GM12878 (cell line): Measurements from ENCODE around the gene PRKAA1.

Experiments used
- CBX3 ChIP-seq: fragments of 200-600 bp; sonication (generic); IDR thresholded peaks from 2 replicates; pipeline ENCODE4 v1.6.1; 2016; ENCODE audit warnings: low read depth, borderline replicate concordance
- EP300 ChIP-seq, 2 experiments: fragments of 150-350 bp in 1 of 2; IDR thresholded peaks; 2 replicates each; pipeline ENCODE4 v1.6.1; 2011 to 2012; ENCODE audit warnings: low read depth in 2 of 2, low read length in 2 of 2, borderline replicate concordance in 1 of 2, improper control_type of control experiment in 1 of 2, inconsistent platforms in 1 of 2; ENCODE audit not compliant: control insufficient read depth in 1 of 2
- EZH2 ChIP-seq: IDR thresholded peaks from 2 replicates; pipeline ENCODE4 v1.6.1; 2012; ENCODE audit warnings: low read depth, mild to moderate bottlenecking, control low read depth, inconsistent platforms, low read length, borderline replicate concordance; ENCODE audit not compliant: control insufficient read depth
- MYC ChIP-seq: IDR thresholded peaks from 2 replicates; pipeline ENCODE4 v1.6.1; 2011; ENCODE audit warnings: mild to moderate bottlenecking, low read length, moderate library complexity, inconsistent platforms; ENCODE audit not compliant: insufficient read depth, insufficient replicate concordance, insufficient read length, severe bottlenecking
- NFYB ChIP-seq: IDR thresholded peaks from 2 replicates; pipeline ENCODE4 v1.6.1; 2011; ENCODE audit warnings: low read depth, mild to moderate bottlenecking, low read length, improper control_type of control experiment, moderate library complexity; ENCODE audit not compliant: insufficient read depth
- NRF1 ChIP-seq: conservative IDR thresholded peaks from 2 replicates; pipeline ENCODE4 v1.6.1; 2011; ENCODE audit warnings: mild to moderate bottlenecking, low read depth, low read length, improper control_type of control experiment
- POLR2AphosphoS2 ChIP-seq: IDR thresholded peaks from 2 replicates; pipeline ENCODE4 v1.6.1; 2011; ENCODE audit warnings: low read depth, mild to moderate bottlenecking, low read length, improper control_type of control experiment, moderate library complexity
- RCOR1 ChIP-seq: conservative IDR thresholded peaks from 2 replicates; pipeline ENCODE4 v1.6.1; 2012; ENCODE audit warnings: low read depth, low read length, improper control_type of control experiment
- ZZZ3 ChIP-seq: IDR thresholded peaks from 2 replicates; pipeline ENCODE4 v1.6.1; 2011; ENCODE audit warnings: low read depth; ENCODE audit not compliant: control insufficient read depth, insufficient read length
- TF ChIP-seq, protein P1 (sequence below), 3 experiments: IDR thresholded peaks in 2 of 3; conservative IDR thresholded peaks in 1 of 3; 2 replicates each; pipeline ENCODE4 v1.5.1; 2011; ENCODE audit warnings: low read depth in 3 of 3, low read length in 3 of 3, mild to moderate bottlenecking in 3 of 3, control low read depth in 2 of 3, moderate library complexity in 2 of 3, inconsistent platforms in 1 of 3, mixed read lengths in 1 of 3; ENCODE audit not compliant: control insufficient read depth in 2 of 3, insufficient read depth in 1 of 3; ENCODE audit errors: extremely low read depth in 1 of 3
- TF ChIP-seq, protein P2 (sequence below): IDR thresholded peaks from 2 replicates; pipeline ENCODE4 v1.6.1; 2011; ENCODE audit warnings: mild to moderate bottlenecking, low read depth, low read length, moderate library complexity; ENCODE audit not compliant: insufficient replicate concordance

DNA sequence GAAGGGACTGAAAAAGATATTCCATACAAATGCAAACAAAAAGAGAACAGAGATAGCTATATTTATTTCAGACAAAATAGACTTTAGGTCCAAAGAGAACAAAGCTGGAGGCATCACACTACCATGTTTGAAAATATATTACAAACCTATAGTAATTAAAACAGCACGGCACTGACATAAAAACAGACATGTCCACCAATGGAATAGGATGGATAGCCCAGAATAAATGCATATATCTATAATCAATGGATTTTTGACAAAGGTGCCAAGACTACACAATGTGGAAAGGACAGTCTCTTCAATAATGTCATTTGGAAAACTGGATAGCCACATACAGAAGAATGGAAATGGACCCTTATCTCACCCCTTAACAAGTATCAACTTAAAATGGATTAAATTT, 10.2 kb downstream of the PRKAA1 start:
- TF ChIP-seq, protein P1, sequence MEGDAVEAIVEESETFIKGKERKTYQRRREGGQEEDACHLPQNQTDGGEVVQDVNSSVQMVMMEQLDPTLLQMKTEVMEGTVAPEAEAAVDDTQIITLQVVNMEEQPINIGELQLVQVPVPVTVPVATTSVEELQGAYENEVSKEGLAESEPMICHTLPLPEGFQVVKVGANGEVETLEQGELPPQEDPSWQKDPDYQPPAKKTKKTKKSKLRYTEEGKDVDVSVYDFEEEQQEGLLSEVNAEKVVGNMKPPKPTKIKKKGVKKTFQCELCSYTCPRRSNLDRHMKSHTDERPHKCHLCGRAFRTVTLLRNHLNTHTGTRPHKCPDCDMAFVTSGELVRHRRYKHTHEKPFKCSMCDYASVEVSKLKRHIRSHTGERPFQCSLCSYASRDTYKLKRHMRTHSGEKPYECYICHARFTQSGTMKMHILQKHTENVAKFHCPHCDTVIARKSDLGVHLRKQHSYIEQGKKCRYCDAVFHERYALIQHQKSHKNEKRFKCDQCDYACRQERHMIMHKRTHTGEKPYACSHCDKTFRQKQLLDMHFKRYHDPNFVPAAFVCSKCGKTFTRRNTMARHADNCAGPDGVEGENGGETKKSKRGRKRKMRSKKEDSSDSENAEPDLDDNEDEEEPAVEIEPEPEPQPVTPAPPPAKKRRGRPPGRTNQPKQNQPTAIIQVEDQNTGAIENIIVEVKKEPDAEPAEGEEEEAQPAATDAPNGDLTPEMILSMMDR (IDR thresholded peaks at IDR 0.05 in 2 of 3, conservative IDR thresholded peaks at IDR 0.05 in 1 of 3; ENCODE audit: control insufficient read depth in 2 of 3, extremely low read depth in 1 of 3, insufficient read depth in 1 of 3, low read depth in 3 of 3, low read length in 3 of 3): no peak
- TF ChIP-seq ZZZ3 (no peak), POLR2AphosphoS2 (no peak), NRF1 (no peak), EZH2 (no peak), NFYB (no peak), CBX3 (no peak), RCOR1 (no peak), EP300 (IDR thresholded peaks at IDR 0.05; ENCODE audit: borderline replicate concordance in 1 of 2, control insufficient read depth in 1 of 2, low read depth in 2 of 2, low read length in 2 of 2) (no peak), MYC (no peak)
- TF ChIP-seq, protein P2, sequence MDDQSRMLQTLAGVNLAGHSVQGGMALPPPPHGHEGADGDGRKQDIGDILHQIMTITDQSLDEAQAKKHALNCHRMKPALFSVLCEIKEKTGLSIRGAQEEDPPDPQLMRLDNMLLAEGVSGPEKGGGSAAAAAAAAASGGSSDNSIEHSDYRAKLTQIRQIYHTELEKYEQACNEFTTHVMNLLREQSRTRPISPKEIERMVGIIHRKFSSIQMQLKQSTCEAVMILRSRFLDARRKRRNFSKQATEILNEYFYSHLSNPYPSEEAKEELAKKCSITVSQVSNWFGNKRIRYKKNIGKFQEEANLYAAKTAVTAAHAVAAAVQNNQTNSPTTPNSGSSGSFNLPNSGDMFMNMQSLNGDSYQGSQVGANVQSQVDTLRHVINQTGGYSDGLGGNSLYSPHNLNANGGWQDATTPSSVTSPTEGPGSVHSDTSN: no peak
